ENCODE measurements around the gene CCIN. TPM values are rescaled to one million over a fixed set of nuclear protein-coding genes. Genes with fewer than 3 reads are reported as not detected.
A peak's percentile ranks its signal among the peaks of the same experiment; 100 is the strongest.

CCIN gene
- total RNA-seq, 1 donor from 2014 or later = not detected

DNA sequence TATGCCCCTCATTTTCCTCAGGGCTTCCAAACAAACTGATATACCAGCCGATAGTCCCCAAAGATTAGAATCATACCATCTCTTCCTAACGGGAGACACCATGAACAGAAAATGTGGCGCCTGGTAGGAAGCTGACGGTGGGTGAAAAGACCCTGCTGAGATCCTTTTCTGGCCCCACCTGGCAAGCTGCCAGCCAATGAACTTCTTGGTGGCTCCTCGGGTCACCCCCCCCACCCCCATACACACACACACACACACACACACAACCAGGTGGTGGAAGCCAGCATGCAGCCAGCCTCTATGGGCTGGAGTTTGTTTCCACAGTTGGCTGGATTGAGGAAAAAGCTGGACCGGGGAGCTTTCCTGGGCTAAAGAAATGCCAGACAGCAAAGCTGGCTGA, 4.8 kb upstream of the CCIN start:
- no peaks in the 10 kb centered on the region for H3K36me3 ChIP-seq (ENCODE audit: control insufficient read depth, insufficient read depth, low read length)
- H3K27me3 ChIP-seq (ENCODE audit: control insufficient read depth, insufficient read depth, low read length) = no peaks in the 10 kb centered on the region
- TF ChIP-seq, protein P1, sequence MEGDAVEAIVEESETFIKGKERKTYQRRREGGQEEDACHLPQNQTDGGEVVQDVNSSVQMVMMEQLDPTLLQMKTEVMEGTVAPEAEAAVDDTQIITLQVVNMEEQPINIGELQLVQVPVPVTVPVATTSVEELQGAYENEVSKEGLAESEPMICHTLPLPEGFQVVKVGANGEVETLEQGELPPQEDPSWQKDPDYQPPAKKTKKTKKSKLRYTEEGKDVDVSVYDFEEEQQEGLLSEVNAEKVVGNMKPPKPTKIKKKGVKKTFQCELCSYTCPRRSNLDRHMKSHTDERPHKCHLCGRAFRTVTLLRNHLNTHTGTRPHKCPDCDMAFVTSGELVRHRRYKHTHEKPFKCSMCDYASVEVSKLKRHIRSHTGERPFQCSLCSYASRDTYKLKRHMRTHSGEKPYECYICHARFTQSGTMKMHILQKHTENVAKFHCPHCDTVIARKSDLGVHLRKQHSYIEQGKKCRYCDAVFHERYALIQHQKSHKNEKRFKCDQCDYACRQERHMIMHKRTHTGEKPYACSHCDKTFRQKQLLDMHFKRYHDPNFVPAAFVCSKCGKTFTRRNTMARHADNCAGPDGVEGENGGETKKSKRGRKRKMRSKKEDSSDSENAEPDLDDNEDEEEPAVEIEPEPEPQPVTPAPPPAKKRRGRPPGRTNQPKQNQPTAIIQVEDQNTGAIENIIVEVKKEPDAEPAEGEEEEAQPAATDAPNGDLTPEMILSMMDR (IDR thresholded peaks at IDR 0.05; ENCODE audit: insufficient read depth, low read length, poor library complexity, severe bottlenecking) = no peak
- no peak for DNase-seq (ENCODE audit: low read depth)
- H3K4me3 ChIP-seq (ENCODE audit: low read depth, low read length) = no peak overlapping the region

DNA sequence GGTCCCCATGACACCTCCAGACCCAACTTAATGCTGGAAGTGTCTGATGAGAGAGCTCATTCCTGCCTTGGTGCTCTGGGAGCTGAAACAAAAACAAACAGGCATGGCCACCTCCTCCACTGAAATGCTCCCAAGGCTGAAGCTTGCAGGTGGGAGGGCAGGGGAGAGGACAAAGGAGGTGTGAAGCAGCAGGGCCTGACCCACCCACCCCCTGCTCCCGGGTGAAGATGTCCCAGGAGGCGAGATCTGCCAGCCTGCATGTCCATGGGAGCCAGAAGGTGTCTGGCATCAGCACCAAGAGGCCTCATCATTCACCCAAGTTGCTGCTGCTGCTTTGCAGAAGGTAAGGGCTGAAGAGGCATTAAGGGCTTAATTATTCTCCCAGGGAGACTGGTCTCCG, 4.2 kb upstream of the CCIN start:
- Histone ChIP-seq H3K36me3 (ENCODE audit: control insufficient read depth, insufficient read depth, low read length) (no peaks in the 10 kb centered on the region), H3K27me3 (ENCODE audit: control insufficient read depth, insufficient read depth, low read length) (no peaks in the 10 kb centered on the region), H3K4me3 (ENCODE audit: low read depth, low read length) (no peak overlapping the region)
- no peak for DNase-seq (ENCODE audit: low read depth)
- TF ChIP-seq, protein P1 (IDR thresholded peaks at IDR 0.05; ENCODE audit: insufficient read depth, low read length, poor library complexity, severe bottlenecking) = no peak

DNA sequence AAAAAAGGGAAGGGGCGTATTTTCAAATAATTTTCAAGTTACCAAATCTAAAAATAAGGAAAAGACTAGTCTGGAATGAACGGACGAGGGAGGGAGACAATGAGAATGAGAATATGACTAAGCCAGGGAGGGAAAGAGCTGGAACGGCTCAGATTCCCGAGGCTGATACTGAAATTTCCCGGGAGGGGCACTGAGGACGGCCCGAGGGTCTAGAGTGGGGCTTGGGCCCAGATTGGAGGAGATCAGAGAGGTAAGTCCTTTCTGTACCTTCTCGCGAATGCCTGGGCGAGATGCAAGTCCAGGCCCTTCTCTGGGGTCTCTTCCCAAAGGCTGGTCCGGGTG, 3.4 kb upstream of the CCIN start:
- H3K27me3 ChIP-seq (ENCODE audit: control insufficient read depth, insufficient read depth, low read length) = no peaks in the 10 kb centered on the region
- TF ChIP-seq, protein P1 (IDR thresholded peaks at IDR 0.05; ENCODE audit: insufficient read depth, low read length, poor library complexity, severe bottlenecking) = no peak
- no peak for DNase-seq (ENCODE audit: low read depth)
- no peaks in the 10 kb centered on the region for H3K36me3 ChIP-seq (ENCODE audit: control insufficient read depth, insufficient read depth, low read length)
- H3K4me3 ChIP-seq (ENCODE audit: low read depth, low read length) = no peak overlapping the region

DNA sequence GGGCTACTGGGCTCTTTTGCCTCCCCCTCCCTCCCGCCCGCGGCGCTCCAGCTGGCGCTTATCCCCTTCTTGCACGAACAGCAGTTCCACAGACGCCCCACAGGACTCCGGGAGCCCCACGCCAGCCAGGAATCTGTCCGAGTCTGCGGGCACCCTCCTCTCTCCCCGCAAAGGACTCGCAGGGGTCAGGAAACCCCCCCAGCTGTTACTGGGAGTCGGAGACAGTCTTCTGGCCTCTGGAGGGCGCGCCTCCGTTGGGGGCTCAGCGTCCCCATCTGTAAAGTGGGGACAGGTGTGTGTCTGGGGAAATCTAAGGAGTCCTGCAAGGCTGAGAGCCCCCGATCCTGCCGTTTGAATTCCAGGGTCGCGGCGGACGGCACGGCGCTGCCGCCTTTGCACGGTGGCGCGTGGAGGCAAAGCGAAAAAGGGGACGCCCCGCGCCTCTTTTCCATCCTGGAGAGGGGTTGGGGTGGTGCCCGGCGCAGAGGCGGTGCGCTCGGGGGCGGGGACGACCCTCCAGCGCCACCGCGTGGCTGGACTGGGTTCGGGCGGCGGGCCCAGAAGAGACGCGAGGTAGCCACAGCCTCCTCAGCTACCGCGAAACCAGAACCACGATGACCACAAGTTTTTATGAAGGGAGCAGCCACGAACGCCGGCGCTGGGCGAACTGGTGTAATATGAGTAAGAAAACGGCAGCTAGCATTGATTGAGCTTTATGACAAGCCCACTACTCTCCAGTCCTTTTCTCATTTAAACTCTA, 2.8 kb upstream of the CCIN start:
- no peaks in the 10 kb centered on the region for H3K27me3 ChIP-seq (ENCODE audit: control insufficient read depth, insufficient read depth, low read length)
- TF ChIP-seq, protein P1 (IDR thresholded peaks at IDR 0.05; ENCODE audit: insufficient read depth, low read length, poor library complexity, severe bottlenecking) = peak; percentile 71
- no peak for DNase-seq (ENCODE audit: low read depth)
- H3K36me3 ChIP-seq (ENCODE audit: control insufficient read depth, insufficient read depth, low read length) = no peaks in the 10 kb centered on the region
- peak overlapping the region; percentile 26 for H3K4me3 ChIP-seq (ENCODE audit: low read depth, low read length)

DNA sequence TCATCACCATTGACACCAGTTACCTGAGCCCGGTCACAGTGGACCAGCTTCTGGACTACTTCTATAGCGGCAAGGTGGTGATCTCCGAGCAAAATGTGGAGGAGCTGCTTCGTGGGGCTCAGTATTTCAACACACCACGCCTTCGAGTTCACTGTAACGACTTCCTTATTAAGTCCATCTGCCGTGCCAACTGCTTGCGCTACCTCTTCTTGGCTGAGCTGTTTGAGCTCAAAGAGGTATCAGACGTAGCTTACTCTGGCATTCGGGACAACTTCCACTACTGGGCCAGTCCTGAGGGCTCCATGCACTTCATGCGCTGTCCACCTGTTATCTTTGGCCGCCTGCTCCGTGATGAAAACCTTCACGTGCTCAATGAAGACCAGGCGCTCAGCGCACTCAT, 520 bp downstream of the CCIN start:
- TF ChIP-seq, protein P1 (IDR thresholded peaks at IDR 0.05; ENCODE audit: insufficient read depth, low read length, poor library complexity, severe bottlenecking) = no peak
- Histone ChIP-seq H3K36me3 (ENCODE audit: control insufficient read depth, insufficient read depth, low read length) (no peaks in the 10 kb centered on the region), H3K4me3 (ENCODE audit: low read depth, low read length) (no peak overlapping the region), H3K27me3 (ENCODE audit: control insufficient read depth, insufficient read depth, low read length) (no peaks in the 10 kb centered on the region)
- DNase-seq (ENCODE audit: low read depth) = no peak

DNA sequence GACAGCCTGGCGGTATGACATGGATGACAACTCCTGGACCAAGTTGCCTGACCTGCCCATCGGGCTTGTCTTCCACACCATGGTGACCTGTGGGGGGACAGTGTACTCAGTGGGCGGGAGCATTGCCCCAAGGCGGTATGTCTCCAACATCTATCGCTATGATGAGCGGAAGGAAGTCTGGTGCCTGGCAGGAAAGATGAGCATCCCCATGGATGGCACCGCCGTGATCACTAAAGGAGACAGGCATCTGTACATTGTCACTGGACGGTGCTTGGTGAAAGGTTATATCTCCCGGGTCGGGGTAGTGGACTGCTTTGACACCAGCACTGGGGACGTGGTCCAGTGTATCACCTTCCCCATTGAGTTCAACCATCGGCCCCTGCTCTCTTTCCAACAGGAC, 1.3 kb downstream of the CCIN start:
- DNase-seq (ENCODE audit: low read depth) = no peak
- no peak overlapping the region for H3K4me3 ChIP-seq (ENCODE audit: low read depth, low read length)
- TF ChIP-seq, protein P1 (IDR thresholded peaks at IDR 0.05; ENCODE audit: insufficient read depth, low read length, poor library complexity, severe bottlenecking) = no peak

More for the DNA sequence above, 1.3 kb downstream of the CCIN start:
- Histone ChIP-seq H3K36me3 (ENCODE audit: control insufficient read depth, insufficient read depth, low read length) (no peaks in the 10 kb centered on the region), H3K27me3 (ENCODE audit: control insufficient read depth, insufficient read depth, low read length) (no peaks in the 10 kb centered on the region)

Measured in kidney epithelial cell (primary cell).